Measurements from ENCODE around the gene TEDDM1. TPM values are rescaled to one million over a fixed set of nuclear protein-coding genes. Genes with fewer than 3 reads are reported as not detected.

The TEDDM1 gene
- total RNA-seq, 1 experiment from 2014 or later, result not detected

DNA sequence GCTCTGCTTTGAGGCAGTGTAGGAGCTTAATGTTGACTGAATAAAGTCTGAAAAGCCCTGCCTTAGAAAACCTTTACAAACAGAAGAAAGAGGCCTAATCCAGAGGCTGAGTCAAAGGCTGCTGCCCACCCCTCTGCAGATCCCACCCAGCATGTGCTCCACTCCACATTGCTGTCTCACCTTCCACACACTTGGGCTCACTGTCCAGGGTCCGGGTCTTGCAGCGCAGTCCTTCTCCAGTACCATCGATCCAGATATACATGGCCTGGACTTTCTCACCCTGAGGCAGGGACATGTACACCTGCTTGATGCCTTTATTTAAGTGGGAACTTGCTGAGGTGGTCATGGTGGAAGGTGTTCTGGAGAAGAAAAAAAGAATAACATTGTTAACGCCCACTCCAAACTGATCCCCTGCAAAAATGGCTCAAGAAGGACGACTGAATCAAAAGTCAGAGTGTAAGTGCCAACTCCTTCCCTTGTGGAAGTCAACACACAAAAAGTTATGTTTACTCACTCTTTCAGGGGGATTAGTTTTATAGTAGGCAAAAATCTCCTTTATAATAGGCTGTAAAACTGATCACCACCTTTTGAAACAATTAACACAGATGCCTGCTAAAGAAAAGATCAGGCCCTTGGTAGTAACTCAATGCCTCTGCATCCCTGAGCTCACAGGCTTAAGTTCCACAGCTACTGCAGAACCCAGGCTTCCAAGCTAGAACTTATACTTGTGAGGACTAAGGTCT is 11.9 kb downstream of the TEDDM1 start:
- H4K20me1 ChIP-seq (ENCODE audit: insufficient read depth, low read depth, low read length), result no peaks in the 10 kb centered on the region
- H3K4me1 ChIP-seq (ENCODE audit: low read length), result no peaks in the 10 kb centered on the region
- H3K4me3 ChIP-seq (ENCODE audit: low read length), result no peak overlapping the region
- no peaks in the 10 kb centered on the region for H3K79me2 ChIP-seq (ENCODE audit: low read length)
- H3K36me3 ChIP-seq (ENCODE audit: insufficient read depth, low read length), result no peaks in the 10 kb centered on the region
- H3K27ac ChIP-seq (ENCODE audit: low read length), result no peak overlapping the region
- H3K27me3 ChIP-seq (ENCODE audit: low read length), result no peaks in the 10 kb centered on the region
- no peaks in the 10 kb centered on the region for H3K9me3 ChIP-seq (ENCODE audit: low read length)
- no peaks in the 10 kb centered on the region for H3K9me2 ChIP-seq (replicated peaks; ENCODE audit: insufficient read depth, low read length)
- H3K9ac ChIP-seq (ENCODE audit: low read length), result no peak overlapping the region
- DNase-seq, result no peak
- H2AFZ ChIP-seq (ENCODE audit: low read length), result no peak overlapping the region
- H3K4me2 ChIP-seq (ENCODE audit: low read depth, low read length, poor library complexity, severe bottlenecking), result no peak overlapping the region

DNA sequence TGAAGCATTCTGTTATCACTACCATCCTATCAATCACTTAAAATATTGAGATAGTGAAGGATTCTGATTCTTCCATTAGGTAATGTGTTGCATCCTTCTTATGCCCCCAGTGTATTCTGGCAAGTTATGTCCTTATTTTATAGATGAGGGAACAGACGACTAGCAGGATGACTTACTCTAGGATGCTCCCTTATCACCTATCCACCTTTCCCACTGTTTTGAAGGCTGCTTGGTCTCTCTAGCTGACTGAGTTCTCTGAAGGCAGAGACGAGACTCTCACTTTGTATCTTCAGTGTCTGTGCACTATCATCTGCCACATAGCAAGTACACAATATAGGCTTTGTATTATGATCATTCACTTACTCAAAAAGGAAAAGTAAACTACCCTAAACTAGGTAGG is 12.9 kb downstream of the TEDDM1 start:
- no peak overlapping the region for H3K27ac ChIP-seq (ENCODE audit: low read length)
- no peaks in the 10 kb centered on the region for H4K20me1 ChIP-seq (ENCODE audit: insufficient read depth, low read depth, low read length)
- no peak overlapping the region for H3K4me2 ChIP-seq (ENCODE audit: low read depth, low read length, poor library complexity, severe bottlenecking)
- DNase-seq, result no peak
- H2AFZ ChIP-seq (ENCODE audit: low read length), result no peak overlapping the region
- H3K9me3 ChIP-seq (ENCODE audit: low read length), result no peaks in the 10 kb centered on the region
- no peaks in the 10 kb centered on the region for H3K27me3 ChIP-seq (ENCODE audit: low read length)
- no peak overlapping the region for H3K9ac ChIP-seq (ENCODE audit: low read length)
- H3K36me3 ChIP-seq (ENCODE audit: insufficient read depth, low read length), result no peaks in the 10 kb centered on the region
- H3K9me2 ChIP-seq (replicated peaks; ENCODE audit: insufficient read depth, low read length), result no peaks in the 10 kb centered on the region
- no peaks in the 10 kb centered on the region for H3K4me1 ChIP-seq (ENCODE audit: low read length)
- no peaks in the 10 kb centered on the region for H3K79me2 ChIP-seq (ENCODE audit: low read length)
- H3K4me3 ChIP-seq (ENCODE audit: low read length), result no peak overlapping the region

- H3K79me2 ChIP-seq (ENCODE audit: low read length), result no peaks in the 10 kb centered on the region
These were observed 13.5 kb downstream of the TEDDM1 start for GRCh38 chr1:182386980-182387379.

DNA sequence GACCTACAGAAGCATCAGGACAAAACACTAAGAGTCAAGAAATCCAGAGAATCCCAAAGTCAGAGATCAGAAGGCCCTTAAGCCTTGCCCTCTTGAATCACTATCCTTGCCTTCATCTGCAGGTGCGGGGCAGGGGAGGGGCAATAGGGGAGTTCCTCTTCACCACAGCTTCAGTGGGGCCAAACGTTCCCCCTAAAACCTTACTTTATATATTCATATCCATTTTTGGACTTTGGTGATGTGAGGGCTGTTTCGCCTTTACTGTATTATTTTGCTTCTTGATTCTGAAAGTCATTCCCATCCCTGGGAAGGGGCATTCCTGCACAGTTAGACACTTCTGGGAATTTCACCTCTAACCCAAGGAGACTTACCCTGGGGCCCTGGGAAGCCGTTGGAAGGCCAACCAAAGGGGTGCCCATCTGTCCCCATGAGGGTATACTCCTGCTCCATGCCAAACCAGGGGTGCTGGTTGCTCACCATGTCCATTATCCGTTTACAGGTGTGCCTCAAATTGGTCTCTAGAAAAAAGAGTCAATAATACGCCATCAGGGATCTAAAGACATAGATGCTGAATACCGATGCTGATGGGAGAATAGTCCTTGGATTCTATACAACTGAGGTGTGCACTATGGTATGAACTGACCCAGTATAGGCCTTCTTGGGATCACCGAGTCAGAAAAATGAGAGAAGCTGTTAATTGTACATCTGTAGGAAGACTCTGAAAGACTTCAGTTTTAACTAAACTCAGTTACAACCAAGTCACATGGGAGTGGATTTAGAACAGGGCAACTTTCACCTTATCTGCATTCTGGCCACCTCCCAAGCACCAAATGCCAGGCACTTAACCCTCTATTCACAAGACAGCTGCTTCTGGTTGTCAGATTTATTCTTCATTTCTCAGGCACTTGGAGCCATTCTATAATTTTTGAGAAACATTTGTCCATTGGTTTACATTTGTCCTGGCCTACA is 14.3 kb downstream of the TEDDM1 start:
- Histone ChIP-seq H2AFZ (ENCODE audit: low read length) (no peak overlapping the region), H3K79me2 (ENCODE audit: low read length) (no peaks in the 10 kb centered on the region), H3K4me3 (ENCODE audit: low read length) (no peak overlapping the region), H3K4me2 (ENCODE audit: low read depth, low read length, poor library complexity, severe bottlenecking) (no peak overlapping the region), H3K9me3 (ENCODE audit: low read length) (no peaks in the 10 kb centered on the region), H4K20me1 (ENCODE audit: insufficient read depth, low read depth, low read length) (no peaks in the 10 kb centered on the region), H3K9ac (ENCODE audit: low read length) (no peak overlapping the region), H3K27me3 (ENCODE audit: low read length) (no peaks in the 10 kb centered on the region), H3K27ac (ENCODE audit: low read length) (no peak overlapping the region), H3K9me2 (replicated peaks; ENCODE audit: insufficient read depth, low read length) (no peaks in the 10 kb centered on the region), H3K36me3 (ENCODE audit: insufficient read depth, low read length) (no peaks in the 10 kb centered on the region), H3K4me1 (ENCODE audit: low read length) (no peaks in the 10 kb centered on the region)
- no peak for DNase-seq

More at GRCh38 chr1:182386980-182387379, 13.5 kb downstream of the TEDDM1 start:
- H3K27me3 ChIP-seq (ENCODE audit: low read length), result no peaks in the 10 kb centered on the region
- H3K9ac ChIP-seq (ENCODE audit: low read length), result no peak overlapping the region
- no peaks in the 10 kb centered on the region for H4K20me1 ChIP-seq (ENCODE audit: insufficient read depth, low read depth, low read length)
- no peaks in the 10 kb centered on the region for H3K9me2 ChIP-seq (replicated peaks; ENCODE audit: insufficient read depth, low read length)
- H3K36me3 ChIP-seq (ENCODE audit: insufficient read depth, low read length), result no peaks in the 10 kb centered on the region
- no peak overlapping the region for H3K27ac ChIP-seq (ENCODE audit: low read length)
- no peaks in the 10 kb centered on the region for H3K9me3 ChIP-seq (ENCODE audit: low read length)
- no peaks in the 10 kb centered on the region for H3K4me1 ChIP-seq (ENCODE audit: low read length)
- no peak overlapping the region for H3K4me3 ChIP-seq (ENCODE audit: low read length)
- H3K4me2 ChIP-seq (ENCODE audit: low read depth, low read length, poor library complexity, severe bottlenecking), result no peak overlapping the region
- DNase-seq, result no peak
- H2AFZ ChIP-seq (ENCODE audit: low read length), result no peak overlapping the region

DNA sequence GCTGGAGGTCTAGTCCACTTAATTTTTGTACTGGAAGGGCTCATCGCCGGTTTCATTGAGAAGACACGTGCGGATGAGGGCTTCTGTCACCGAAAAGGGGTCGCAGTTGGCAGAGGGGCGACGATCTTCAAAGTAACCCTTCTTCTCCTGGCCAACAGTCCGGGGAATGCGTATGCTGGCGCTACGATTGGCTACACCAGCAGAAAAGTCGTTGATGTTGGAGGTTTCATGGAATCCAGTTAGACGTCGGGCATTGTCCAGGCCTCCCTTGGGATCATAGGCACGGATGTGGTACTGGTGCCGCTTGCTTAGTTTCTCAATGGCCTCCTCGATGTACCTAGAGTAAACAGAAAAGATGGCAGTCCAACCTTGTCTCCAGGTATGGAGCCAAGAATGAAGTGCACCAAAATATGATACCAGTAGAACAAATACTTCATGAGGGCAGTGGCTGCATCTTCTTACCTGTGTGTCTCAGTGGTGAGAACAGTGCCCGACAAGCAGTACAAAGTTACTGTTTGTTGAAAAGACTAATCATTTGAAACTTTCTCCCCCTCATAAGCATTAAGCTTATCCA is 16.0 kb downstream of the TEDDM1 start:
- H3K36me3 ChIP-seq (ENCODE audit: insufficient read depth, low read length), result no peaks in the 10 kb centered on the region

DNA sequence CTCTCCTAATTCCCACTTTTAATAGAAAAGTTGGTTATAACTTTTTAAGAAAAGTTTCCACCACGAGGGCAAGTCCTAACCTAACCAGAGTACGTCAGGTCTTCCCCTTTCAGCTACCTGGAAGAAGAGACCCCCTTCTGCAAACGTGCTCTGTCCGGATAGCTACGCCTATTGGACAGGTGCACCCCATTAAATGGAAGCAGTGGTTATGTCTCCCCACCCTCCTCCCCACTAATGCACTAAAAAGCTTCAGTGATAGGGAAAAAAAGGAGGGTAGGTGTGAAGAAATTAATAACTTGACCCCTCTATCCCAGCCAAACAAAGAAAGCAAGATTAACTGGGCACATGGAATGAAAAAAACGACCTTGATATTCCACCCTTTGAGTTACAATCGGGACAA is 16.5 kb downstream of the TEDDM1 start:
- Histone ChIP-seq H3K79me2 (ENCODE audit: low read length) (no peaks in the 10 kb centered on the region), H3K27me3 (ENCODE audit: low read length) (no peaks in the 10 kb centered on the region), H3K4me3 (ENCODE audit: low read length) (no peak overlapping the region), H3K4me1 (ENCODE audit: low read length) (no peaks in the 10 kb centered on the region), H3K9me2 (replicated peaks; ENCODE audit: insufficient read depth, low read length) (no peaks in the 10 kb centered on the region), H4K20me1 (ENCODE audit: insufficient read depth, low read depth, low read length) (no peaks in the 10 kb centered on the region), H3K9me3 (ENCODE audit: low read length) (no peaks in the 10 kb centered on the region), H3K36me3 (ENCODE audit: insufficient read depth, low read length) (no peaks in the 10 kb centered on the region), H3K27ac (ENCODE audit: low read length) (no peak overlapping the region), H3K4me2 (ENCODE audit: low read depth, low read length, poor library complexity, severe bottlenecking) (no peak overlapping the region), H3K9ac (ENCODE audit: low read length) (no peak overlapping the region), H2AFZ (ENCODE audit: low read length) (no peak overlapping the region)
- DNase-seq, result no peak

More for the DNA sequence above, 16.0 kb downstream of the TEDDM1 start:
- H3K4me2 ChIP-seq (ENCODE audit: low read depth, low read length, poor library complexity, severe bottlenecking), result no peak overlapping the region
- no peaks in the 10 kb centered on the region for H3K4me1 ChIP-seq (ENCODE audit: low read length)
- no peak overlapping the region for H3K27ac ChIP-seq (ENCODE audit: low read length)
- H3K4me3 ChIP-seq (ENCODE audit: low read length), result no peak overlapping the region
- H3K9ac ChIP-seq (ENCODE audit: low read length), result no peak overlapping the region
- no peaks in the 10 kb centered on the region for H3K9me3 ChIP-seq (ENCODE audit: low read length)
- no peaks in the 10 kb centered on the region for H4K20me1 ChIP-seq (ENCODE audit: insufficient read depth, low read depth, low read length)
- DNase-seq, result no peak
- no peaks in the 10 kb centered on the region for H3K9me2 ChIP-seq (replicated peaks; ENCODE audit: insufficient read depth, low read length)
- no peak overlapping the region for H2AFZ ChIP-seq (ENCODE audit: low read length)
- H3K79me2 ChIP-seq (ENCODE audit: low read length), result no peaks in the 10 kb centered on the region
- no peaks in the 10 kb centered on the region for H3K27me3 ChIP-seq (ENCODE audit: low read length)

- H3K79me2 ChIP-seq (ENCODE audit: low read length), result no peaks in the 10 kb centered on the region
- H3K4me1 ChIP-seq (ENCODE audit: low read length), result no peaks in the 10 kb centered on the region
- H3K9me3 ChIP-seq (ENCODE audit: low read length), result no peaks in the 10 kb centered on the region
- DNase-seq, result no peak
- no peak overlapping the region for H3K4me2 ChIP-seq (ENCODE audit: low read depth, low read length, poor library complexity, severe bottlenecking)
- no peak overlapping the region for H2AFZ ChIP-seq (ENCODE audit: low read length)
- no peaks in the 10 kb centered on the region for H4K20me1 ChIP-seq (ENCODE audit: insufficient read depth, low read depth, low read length)
- no peaks in the 10 kb centered on the region for H3K27me3 ChIP-seq (ENCODE audit: low read length)
- H3K9ac ChIP-seq (ENCODE audit: low read length), result no peak overlapping the region
- no peaks in the 10 kb centered on the region for H3K36me3 ChIP-seq (ENCODE audit: insufficient read depth, low read length)
- H3K4me3 ChIP-seq (ENCODE audit: low read length), result no peak overlapping the region
- H3K27ac ChIP-seq (ENCODE audit: low read length), result no peak overlapping the region
- H3K9me2 ChIP-seq (replicated peaks; ENCODE audit: insufficient read depth, low read length), result no peaks in the 10 kb centered on the region
These were observed 17.3 kb downstream of the TEDDM1 start for GRCh38 chr1:182383037-182383661.
